Measurements from ENCODE around the gene HDGFL1.

GRCh38 chr6:22593895-22594294 is 24.5 kb downstream of the HDGFL1 start:
- TF ChIP-seq POLR2A (IDR thresholded peaks at IDR 0.05) (no peak), CTCF (IDR thresholded peaks at IDR 0.05) (no peak)
